Spleen (tissue), 11 donors: ENCODE measurements around the gene FCHO1. TPM values are rescaled to one million over a fixed set of nuclear protein-coding genes. Genes with fewer than 3 reads are reported as not detected.

Source experiments
- DNase-seq: peaks from one replicate; pipeline ENCODE4 v3.0.0-alpha.2; 2020
- H3K27ac ChIP-seq, 8 donors: fragments of 200-600 bp; sonication (generic) in 7 of 8; 1 replicate in 4 of 8; 2 replicates in 4 of 8; pipeline versions ENCODE4 v1.5.0 to v1.8.0; 2016 to 2021; ENCODE audit warnings: inconsistent platforms in 4 of 8, mild to moderate bottlenecking in 4 of 8, moderate library complexity in 1 of 8
- H3K27me3 ChIP-seq, 7 donors: fragments of 200-600 bp; sonication (generic) in 6 of 7; replicated peaks in 1 of 7; 1 replicate in 4 of 7; 2 replicates in 3 of 7; pipeline versions ENCODE4 v1.5.0 to v1.8.0; 2016 to 2021; ENCODE audit warnings: inconsistent platforms in 3 of 7, mild to moderate bottlenecking in 1 of 7
- H3K36me3 ChIP-seq, 6 donors: fragments of 200-600 bp; sonication (generic) in 5 of 6; 1 replicate in 4 of 6; 2 replicates in 2 of 6; pipeline versions ENCODE4 v1.5.0 to v1.8.0; 2016 to 2021; ENCODE audit warnings: inconsistent platforms in 2 of 6
- H3K4me1 ChIP-seq, 6 donors: fragments of 200-600 bp; sonication (generic) in 5 of 6; 1 replicate in 3 of 6; 2 replicates in 3 of 6; pipeline versions ENCODE4 v1.5.0 to v1.8.0; 2016 to 2021; ENCODE audit warnings: inconsistent platforms in 3 of 6
- H3K4me3 ChIP-seq, 8 donors: fragments of 200-600 bp; sonication (generic) in 7 of 8; 1 replicate in 4 of 8; 2 replicates in 4 of 8; pipeline versions ENCODE4 v1.5.0 to v1.8.0; 2016 to 2021; ENCODE audit warnings: inconsistent platforms in 4 of 8, mild to moderate bottlenecking in 4 of 8, moderate library complexity in 2 of 8
- H3K9me3 ChIP-seq, 8 donors: fragments of 200-600 bp; sonication (generic) in 7 of 8; 1 replicate in 4 of 8; 2 replicates in 4 of 8; pipeline versions ENCODE4 v1.5.0 to v1.8.0; 2016 to 2021; ENCODE audit warnings: inconsistent platforms in 4 of 8
- CTCF ChIP-seq, 11 experiments: fragments of 200-600 bp in 7 of 11; fragments of 450-650 bp in 4 of 11; sonication (generic) in 4 of 11; IDR thresholded peaks in 8 of 11; conservative IDR thresholded peaks in 3 of 11; 1 replicate in 7 of 11; 2 replicates in 4 of 11; pipeline versions ENCODE4 v1.4.0 to v1.8.0; 2016 to 2021; ENCODE audit warnings: antibody characterized with exemption in 11 of 11, inconsistent platforms in 4 of 11, mild to moderate bottlenecking in 1 of 11
- POLR2A ChIP-seq, 3 donors: fragments of 450-650 bp; IDR thresholded peaks; one replicate each; pipeline ENCODE4 v1.5.1; 2017; ENCODE audit warnings: antibody characterized with exemption in 3 of 3, mild to moderate bottlenecking in 1 of 3
- POLR2AphosphoS5 ChIP-seq, 3 donors: sonication (generic); formaldehyde crosslinking; IDR thresholded peaks; one replicate each; pipeline ENCODE4 v1.5.1; 2017; ENCODE audit warnings: antibody characterized with exemption in 3 of 3
- WGBS, 5 donors: extraction: QIAGEN DNeasy Blood & Tissue Kit in 3 of 5; methylation state at CpG; one replicate each; pipeline versions ENCODE4 v1.1.5 to v1.1.7; 2013 to 2018; 5-methylcytosine and 5-hydroxymethylcytosine counted together
- intact Hi-C: fragments of 100-400 bp; cut with DNase I; formaldehyde crosslinking; loops from one replicate; pipeline ENCODE4 v1.15.0; 2023; ENCODE audit warnings: low total_unique reads
- polyA plus RNA-seq, 3 donors: library from polyadenylated mRNA; stranded (reverse); fragments of 200-250 nt; gene quantifications; one replicate each; pipeline ENCODE4 v1.2.1, GENCODE V29; 2013
- total RNA-seq, 7 donors: library from RNA; depleted of rRNA in 3 of 7; stranded (reverse); fragments of >200 nt in 3 of 7; fragmentation: NEBNext Ultra II Directional in 4 of 7; extraction: Animal tissue kit (Norgen Biotek cat#: 25700) in 4 of 7; gene quantifications; one replicate each; pipeline versions ENCODE4 v1.1.0 to v1.2.1, GENCODE V29; 2016 to 2021
- donor health status: healthy with polysubstance abuse.
- donor health status: DM: no; HTN: no; CAD: no; lungs with moderate emphysema.
- donor health status: DM: no; HTN: no; CAD: no.
- donor health status: Bipolar disorder and iron deficiency.
- donor health status: healthy.
- donor health status: DM: no; HTN: no; CAD: no.
- donor health status: DM: yes; HTN: yes; CAD: no.

The FCHO1 gene
- total and polyA plus RNA-seq, 10 donors: 11.3 to 48.3 (median 25.2) TPM

DNA sequence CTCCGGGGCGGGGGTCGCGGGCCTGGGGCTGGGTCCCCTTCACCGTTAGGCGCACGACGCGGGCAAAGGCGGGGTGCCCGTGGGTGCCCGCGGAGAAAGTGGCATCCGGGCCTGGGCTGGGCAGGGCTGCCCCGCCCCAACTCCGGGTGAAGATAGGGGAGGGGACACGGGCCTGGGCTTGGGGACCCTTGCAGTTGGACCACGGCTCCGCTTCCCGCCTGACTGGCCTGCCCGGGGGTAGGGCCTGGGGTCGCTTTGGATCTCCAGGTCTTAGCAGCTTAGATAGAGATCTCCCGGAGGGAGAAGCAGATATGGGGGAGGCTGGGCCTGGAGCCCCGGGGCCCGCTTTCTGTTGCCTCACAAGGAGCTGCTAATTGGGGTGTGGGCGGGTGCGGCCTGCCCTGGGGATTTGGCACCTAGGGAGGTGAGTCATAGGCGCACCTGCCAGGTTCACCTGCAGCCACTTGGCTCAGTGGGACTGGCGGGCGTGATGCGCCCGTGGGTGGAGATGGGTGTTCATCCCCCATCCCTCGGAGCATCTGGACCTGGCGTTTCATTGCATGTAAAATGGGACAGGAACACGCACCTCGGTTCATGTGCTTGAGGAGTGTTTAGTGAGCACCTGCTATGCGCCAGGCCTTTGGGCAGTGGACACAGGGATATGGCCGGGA, 31.4 kb upstream of the FCHO1 start:
- intact Hi-C loops: no loop called here
- TF ChIP-seq CTCF (IDR thresholded peaks at IDR 0.05 in 8 of 11, conservative IDR thresholded peaks at IDR 0.05 in 3 of 11) (no peak), POLR2A (IDR thresholded peaks at IDR 0.05) (no peak)
- peaks cover 37 to 80% (median 62%) of the 10 kb centered on the region in 6 donors for H3K4me1 ChIP-seq
- H3K27ac ChIP-seq: peak overlapping the region in 7 of 8 donors; percentile 67 to 90 (median 83)
- 3 to 6% (median 4%) methylated on average over 15 to 38 of the region's 38 CpGs for WGBS, 5 donors
- DNase-seq: peak; percentile 85
- H3K9me3 ChIP-seq: no peaks in the 10 kb centered on the region
- no peaks in the 10 kb centered on the region for H3K27me3 ChIP-seq
- H3K4me3 ChIP-seq: peak overlapping the region; percentile 63 to 98 (median 91)
- H3K36me3 ChIP-seq: peaks cover 0 to 30% (median 16%) of the 10 kb centered on the region in 6 donors

DNA sequence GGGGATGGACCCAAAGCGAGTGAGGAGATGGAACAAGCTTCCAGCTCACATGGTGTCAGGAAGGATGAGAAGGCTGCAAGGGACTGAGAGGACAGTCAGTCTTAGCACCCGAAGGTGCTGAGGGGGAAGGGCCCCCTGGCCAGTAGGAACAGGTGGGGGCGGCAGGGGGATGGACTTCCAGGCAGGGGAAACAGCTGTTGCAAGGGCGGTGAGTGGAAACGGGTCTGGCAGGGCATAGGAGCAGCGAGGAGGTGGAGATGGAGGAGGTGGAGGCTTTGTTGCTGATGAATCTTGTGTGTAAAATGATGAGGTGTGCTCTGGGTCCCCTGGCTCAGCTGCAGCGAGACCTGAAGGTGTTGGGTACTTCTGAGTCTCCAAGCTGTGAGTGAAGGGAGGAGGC, 30.8 kb upstream of the FCHO1 start:
- no peaks in the 10 kb centered on the region for H3K9me3 ChIP-seq
- intact Hi-C loops: no loop called here
- peak overlapping the region in 5 of 8 donors; percentile 3 to 90 (median 86) for H3K27ac ChIP-seq
- H3K27me3 ChIP-seq: no peaks in the 10 kb centered on the region
- WGBS, 5 donors: 3 to 13% (median 10%) methylated on average over 7 of the region's 7 CpGs
- TF ChIP-seq CTCF (IDR thresholded peaks at IDR 0.05 in 8 of 11, conservative IDR thresholded peaks at IDR 0.05 in 3 of 11) (no peak), POLR2AphosphoS5 (IDR thresholded peaks at IDR 0.05) (no peak), POLR2A (IDR thresholded peaks at IDR 0.05) (no peak)
- H3K36me3 ChIP-seq: peaks cover 0 to 35% (median 21%) of the 10 kb centered on the region in 6 donors
- no peak for DNase-seq
- H3K4me1 ChIP-seq: peaks cover 37 to 80% (median 62%) of the 10 kb centered on the region in 6 donors
- peak overlapping the region; percentile 63 to 98 (median 91) for H3K4me3 ChIP-seq

- Histone ChIP-seq H3K27ac (peak overlapping the region in 6 of 8 donors; percentile 3 to 90 (median 74)), H3K4me1 (peaks cover 37 to 79% (median 62%) of the 10 kb centered on the region in 6 donors)
- intact Hi-C loops: no loop called here
Observed at GRCh38 chr19:17721111-17721628, 30.1 kb upstream of the FCHO1 start.

More at GRCh38 chr19:17721111-17721628, 30.1 kb upstream of the FCHO1 start:
- H3K9me3 ChIP-seq: no peaks in the 10 kb centered on the region
- H3K36me3 ChIP-seq: peaks cover 0 to 43% (median 29%) of the 10 kb centered on the region in 6 donors
- H3K27me3 ChIP-seq: no peaks in the 10 kb centered on the region
- TF ChIP-seq POLR2A (IDR thresholded peaks at IDR 0.05) (no peak), POLR2AphosphoS5 (IDR thresholded peaks at IDR 0.05) (no peak), CTCF (IDR thresholded peaks at IDR 0.05 in 8 of 11, conservative IDR thresholded peaks at IDR 0.05 in 3 of 11) (no peak)
- H3K4me3 ChIP-seq: peak overlapping the region in 7 of 8 donors; percentile 76 to 98 (median 91)
- DNase-seq: no peak
- WGBS, 5 donors: 59 to 74% (median 64%) methylated on average over 12 of the region's 12 CpGs
